GM12878 (cell line): Measurements from ENCODE around the gene CUL9. TPM values are rescaled to one million over a fixed set of nuclear protein-coding genes. Genes with fewer than 3 reads are reported as not detected.

ENCODE experiments used
- ATAC-seq: fragments of 200-7000 bp; cut with Tn5 transposase; 3 replicates; pipeline ENCODE4 v1.9.1; 2020; ENCODE audit warnings: mild to moderate bottlenecking, moderate library complexity
- BruUV-seq: library from RNA; stranded (reverse); fragments of 400-500 nt; replicated peaks from 2 replicates; lab custom pipeline; 2021; lab: Mats Ljungman, UMichigan
- CTCF ChIA-PET: fragments of 300-600 bp; sonication (Branson Sonifier 250); formaldehyde crosslinking; extraction: SDS; loops from one replicate; lab custom pipeline; 2021; ENCODE audit warnings: inconsistent platforms; lab: Yijun Ruan, JAX
- POLR2A ChIA-PET: fragments of 350-600 bp; formaldehyde crosslinking; extraction: SDS; loops from one replicate; lab custom pipeline; 2021; ENCODE audit warnings: inconsistent platforms; lab: Charles Lee
- RAD21 ChIA-PET: fragments of 300-600 bp; sonication (Branson Sonifier 250); formaldehyde crosslinking; loops from one replicate; lab custom pipeline; 2023; ENCODE audit warnings: antibody characterized with exemption; ENCODE audit not compliant: unreplicated experiment; lab: Charles Lee
- SMC1A ChIA-PET: fragments of 300-600 bp; sonication (Branson Sonifier 250); formaldehyde crosslinking; loops from one replicate; lab custom pipeline; 2023; ENCODE audit not compliant: unreplicated experiment, uncharacterized antibody; lab: Charles Lee
- DNase-seq: peaks from one replicate; pipeline ENCODE4 v3.0.0-alpha.2; 2011; ENCODE audit warnings: low read depth, low spot score
- FAIRE-seq: peaks from 3 replicates; lab custom pipeline; 2011; peaks lifted over from hg19 to GRCh38; lab: Jason Lieb, UNC
- H2AFZ ChIP-seq: 2 replicates; pipeline ENCODE4 v1.6.0; 2011; ENCODE audit warnings: low read depth, low read length, control low read depth; ENCODE audit not compliant: control insufficient read depth
- H3K27ac ChIP-seq: 2 replicates; pipeline ENCODE4 v1.5.1; 2011; ENCODE audit warnings: control low read depth; ENCODE audit not compliant: control insufficient read depth, insufficient read depth
- H3K27me3 ChIP-seq, 2 experiments: replicated peaks in 1 of 2; 2 replicates each; pipeline versions ENCODE4 v1.6.0 to v1.6.1; 2011; ENCODE audit warnings: low read length in 1 of 2; ENCODE audit not compliant: control insufficient read depth in 2 of 2, insufficient read depth in 2 of 2
- H3K36me3 ChIP-seq, 2 experiments: 2 replicates each; pipeline ENCODE4 v1.5.1; 2011; ENCODE audit warnings: low read length in 1 of 2; ENCODE audit not compliant: control insufficient read depth in 2 of 2, insufficient read depth in 2 of 2
- H3K4me1 ChIP-seq: 2 replicates; pipeline ENCODE4 v1.6.1; 2011; ENCODE audit warnings: mild to moderate bottlenecking, low read length, moderate library complexity, mixed read lengths; ENCODE audit not compliant: control insufficient read depth, insufficient read depth
- H3K4me2 ChIP-seq: 2 replicates; pipeline ENCODE4 v1.6.0; 2011; ENCODE audit warnings: control low read depth; ENCODE audit not compliant: control insufficient read depth, insufficient read depth
- H3K4me3 ChIP-seq: fragments of 200-600 bp; sonication (generic); 2 replicates; pipeline ENCODE4 v1.5.1; 2016
- H3K79me2 ChIP-seq: 2 replicates; pipeline ENCODE4 v1.6.0; 2011; ENCODE audit warnings: low read length; ENCODE audit not compliant: control insufficient read depth, insufficient read depth
- H3K9ac ChIP-seq: 2 replicates; pipeline ENCODE4 v1.8.0; 2011; ENCODE audit warnings: low read length, control low read depth, mixed read lengths; ENCODE audit not compliant: control insufficient read depth, insufficient read depth
- H3K9me3 ChIP-seq: replicated peaks from 3 replicates; pipeline ENCODE4 v1.5.1; 2011; ENCODE audit warnings: mild to moderate bottlenecking, low read length; ENCODE audit not compliant: control insufficient read depth, insufficient read depth
- H4K20me1 ChIP-seq: 2 replicates; pipeline ENCODE4 v1.6.0; 2011; ENCODE audit not compliant: control insufficient read depth, insufficient read depth
- BCL11A ChIP-seq: IDR thresholded peaks from 2 replicates; pipeline ENCODE4 v1.6.1; 2011; ENCODE audit warnings: low read depth, low read length
- CEBPB ChIP-seq, 2 experiments: fragments of 150-350 bp in 1 of 2; IDR thresholded peaks; 2 replicates each; pipeline ENCODE4 v1.6.1; 2012 to 2014; ENCODE audit warnings: low read depth in 2 of 2, low read length in 2 of 2, borderline replicate concordance in 1 of 2, inconsistent platforms in 1 of 2
- CHD4 ChIP-seq: fragments of 200-600 bp; sonication (generic); IDR thresholded peaks from 2 replicates; pipeline ENCODE4 v1.6.1; 2016; ENCODE audit warnings: mild to moderate bottlenecking
- CREB1 ChIP-seq: IDR thresholded peaks from 2 replicates; pipeline ENCODE4 v1.6.1; 2012; ENCODE audit warnings: low read depth, mild to moderate bottlenecking, inconsistent platforms
- EZH2 ChIP-seq: IDR thresholded peaks from 2 replicates; pipeline ENCODE4 v1.6.1; 2012; ENCODE audit warnings: low read depth, mild to moderate bottlenecking, control low read depth, inconsistent platforms, low read length, borderline replicate concordance; ENCODE audit not compliant: control insufficient read depth
- HDAC2 ChIP-seq: fragments of 200-600 bp; sonication (generic); IDR thresholded peaks from 2 replicates; pipeline ENCODE4 v1.6.1; 2017
- IRF4 ChIP-seq: IDR thresholded peaks from 2 replicates; pipeline ENCODE4 v1.6.1; 2011; ENCODE audit warnings: low read depth, low read length
- RAD51 ChIP-seq: fragments of 450-650 bp; IDR thresholded peaks from 2 replicates; pipeline ENCODE4 v1.6.1; 2016; ENCODE audit warnings: moderate library complexity, mild to moderate bottlenecking, inconsistent platforms
- RUNX3 ChIP-seq: IDR thresholded peaks from 2 replicates; pipeline ENCODE4 v1.6.1; 2012; ENCODE audit warnings: low read length, inconsistent platforms
- SIX5 ChIP-seq: IDR thresholded peaks from 2 replicates; pipeline ENCODE4 v1.6.1; 2011; ENCODE audit warnings: mild to moderate bottlenecking, low read depth, low read length, moderate library complexity; ENCODE audit not compliant: severe bottlenecking
- USF2 ChIP-seq: IDR thresholded peaks from 2 replicates; pipeline ENCODE4 v1.6.1; 2011; ENCODE audit warnings: low read depth, low read length, improper control_type of control experiment, borderline replicate concordance
- ZBTB33 ChIP-seq: fragments of 450-650 bp; IDR thresholded peaks from 2 replicates; pipeline ENCODE4 v1.6.1; 2017; ENCODE audit warnings: mild to moderate bottlenecking
- ZNF622 ChIP-seq: fragments of 450-650 bp; IDR thresholded peaks from 2 replicates; pipeline ENCODE4 v1.6.1; 2017; ENCODE audit warnings: mild to moderate bottlenecking, inconsistent platforms
- WGBS: methylation state at CpG from one replicate; pipeline ENCODE4 v1.1.6; 2016; ENCODE audit warnings: low lambda C conversion rate; ENCODE audit not compliant: insufficient replicate concordance, insufficient coverage; ENCODE audit errors: missing lambda C conversion rate; 5-methylcytosine and 5-hydroxymethylcytosine counted together
- in situ Hi-C: fragments of 300-500 bp; cut with MboI; formaldehyde crosslinking; loops from 9 replicates; pipeline ENCODE4 v1.14.3; 2018; ENCODE audit warnings: mixed read lengths
- intact Hi-C: fragments of 100-400 bp; cut with micrococcal nuclease; formaldehyde crosslinking; loops from one replicate; pipeline ENCODE4 v1.14.2; 2022; ENCODE audit not compliant: unreplicated experiment
- polyA plus RNA-seq, 11 experiments: library from polyadenylated mRNA; depleted of rRNA in 4 of 11; unstranded in 6 of 11; stranded (reverse) in 5 of 11; fragments of >200 nt; fragmentation: Nextera tagmentation in 4 of 11; fragmentation: Illumina TruSeq in 1 of 11; extraction: Ambion mirVana in 4 of 11; extraction: Trizol in 1 of 11; gene quantifications; 1 replicate in 1 of 11; 2 replicates in 10 of 11; pipeline versions ENCODE4 v1.2.1 to v1.2.3, GENCODE V29; 2011 to 2016; ENCODE audit warnings: inconsistent platforms in 2 of 11, missing spikeins in 2 of 11, low read depth in 1 of 11
- total RNA-seq, 4 experiments: library from RNA; depleted of rRNA in 3 of 4; stranded (reverse); fragments of >200 nt in 3 of 4; fragmentation: Illumina TruSeq in 1 of 4; extraction: Trizol in 1 of 4; gene quantifications; 2 replicates each; pipeline versions ENCODE4 v1.2.1 to v1.2.3, GENCODE V29; 2013 to 2021
- TF ChIP-seq, protein P1 (sequence below): fragments of 450-650 bp; formaldehyde crosslinking; IDR thresholded peaks from 2 replicates; pipeline ENCODE4 v1.4.0; 2022; ENCODE audit warnings: mild to moderate bottlenecking, moderate library complexity
- TF ChIP-seq, protein P2 (sequence below): fragments of 450-650 bp; conservative IDR thresholded peaks from 2 replicates; pipeline ENCODE4 v1.6.1; 2017; ENCODE audit warnings: mild to moderate bottlenecking, moderate library complexity
- TF ChIP-seq, protein P3 (sequence below): fragments of 450-650 bp; IDR thresholded peaks from 2 replicates; pipeline ENCODE4 v1.6.1; 2017; ENCODE audit warnings: low read depth, mild to moderate bottlenecking, moderate library complexity

The CUL9 gene
- total and polyA plus RNA-seq, 10 of the 15 experiments (the other 5 are each of a cell fraction or from before 2014, with no cell fraction given): 1.2 to 48.3 (median 17.2) TPM

DNA sequence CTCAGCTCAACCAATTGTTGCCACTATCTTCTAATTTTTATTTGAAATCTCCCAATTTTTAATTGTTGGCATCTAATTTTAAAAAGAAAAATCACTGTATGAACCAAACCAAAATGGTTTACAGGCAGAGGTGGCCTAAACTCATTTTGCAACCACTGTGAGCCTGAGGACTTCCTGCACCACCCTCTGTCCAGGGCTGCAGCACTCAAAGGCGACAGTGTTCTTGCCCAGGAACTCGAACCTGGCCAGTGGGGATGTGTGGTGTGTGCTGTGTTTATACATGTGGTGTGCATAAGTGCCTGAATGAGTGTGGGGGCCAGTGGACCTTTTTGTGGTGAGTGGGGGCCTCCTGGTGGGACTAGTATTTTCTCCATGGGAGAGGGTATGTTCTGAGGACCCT, 91.7 kb downstream of the CUL9 start:
- in situ Hi-C loops: no loop called here
- POLR2A ChIA-PET: no interaction called here
- TF ChIP-seq, protein P1, sequence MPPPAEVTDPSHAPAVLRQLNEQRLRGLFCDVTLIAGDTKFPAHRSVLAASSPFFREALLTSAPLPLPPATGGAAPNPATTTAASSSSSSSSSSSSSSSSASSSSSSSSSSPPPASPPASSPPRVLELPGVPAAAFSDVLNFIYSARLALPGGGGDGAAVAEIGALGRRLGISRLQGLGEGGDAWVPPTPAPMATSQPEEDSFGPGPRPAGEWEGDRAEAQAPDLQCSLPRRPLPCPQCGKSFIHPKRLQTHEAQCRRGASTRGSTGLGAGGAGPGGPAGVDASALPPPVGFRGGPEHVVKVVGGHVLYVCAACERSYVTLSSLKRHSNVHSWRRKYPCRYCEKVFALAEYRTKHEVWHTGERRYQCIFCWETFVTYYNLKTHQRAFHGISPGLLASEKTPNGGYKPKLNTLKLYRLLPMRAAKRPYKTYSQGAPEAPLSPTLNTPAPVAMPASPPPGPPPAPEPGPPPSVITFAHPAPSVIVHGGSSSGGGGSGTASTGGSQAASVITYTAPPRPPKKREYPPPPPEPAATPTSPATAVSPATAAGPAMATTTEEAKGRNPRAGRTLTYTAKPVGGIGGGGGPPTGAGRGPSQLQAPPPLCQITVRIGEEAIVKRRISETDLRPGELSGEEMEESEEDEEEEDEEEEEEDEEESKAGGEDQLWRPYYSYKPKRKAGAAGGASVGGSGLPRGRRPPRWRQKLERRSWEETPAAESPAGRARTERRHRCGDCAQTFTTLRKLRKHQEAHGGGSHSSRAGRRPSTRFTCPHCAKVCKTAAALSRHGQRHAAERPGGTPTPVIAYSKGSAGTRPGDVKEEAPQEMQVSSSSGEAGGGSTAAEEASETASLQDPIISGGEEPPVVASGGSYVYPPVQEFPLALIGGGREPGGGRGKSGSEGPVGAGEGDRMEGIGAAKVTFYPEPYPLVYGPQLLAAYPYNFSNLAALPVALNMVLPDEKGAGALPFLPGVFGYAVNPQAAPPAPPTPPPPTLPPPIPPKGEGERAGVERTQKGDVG (CRISPR knock-in tag): no peak
- TF ChIP-seq HDAC2 (no peak), ZNF622 (no peak), IRF4 (no peak), CEBPB (IDR thresholded peaks at IDR 0.05; ENCODE audit: borderline replicate concordance in 1 of 2, low read depth in 2 of 2, low read length in 2 of 2) (no peak), RAD51 (no peak), SIX5 (no peak), EZH2 (no peak), CHD4 (no peak), RUNX3 (no peak), BCL11A (no peak), CREB1 (no peak), USF2 (no peak), ZBTB33 (no peak)
- TF ChIP-seq, protein P2, sequence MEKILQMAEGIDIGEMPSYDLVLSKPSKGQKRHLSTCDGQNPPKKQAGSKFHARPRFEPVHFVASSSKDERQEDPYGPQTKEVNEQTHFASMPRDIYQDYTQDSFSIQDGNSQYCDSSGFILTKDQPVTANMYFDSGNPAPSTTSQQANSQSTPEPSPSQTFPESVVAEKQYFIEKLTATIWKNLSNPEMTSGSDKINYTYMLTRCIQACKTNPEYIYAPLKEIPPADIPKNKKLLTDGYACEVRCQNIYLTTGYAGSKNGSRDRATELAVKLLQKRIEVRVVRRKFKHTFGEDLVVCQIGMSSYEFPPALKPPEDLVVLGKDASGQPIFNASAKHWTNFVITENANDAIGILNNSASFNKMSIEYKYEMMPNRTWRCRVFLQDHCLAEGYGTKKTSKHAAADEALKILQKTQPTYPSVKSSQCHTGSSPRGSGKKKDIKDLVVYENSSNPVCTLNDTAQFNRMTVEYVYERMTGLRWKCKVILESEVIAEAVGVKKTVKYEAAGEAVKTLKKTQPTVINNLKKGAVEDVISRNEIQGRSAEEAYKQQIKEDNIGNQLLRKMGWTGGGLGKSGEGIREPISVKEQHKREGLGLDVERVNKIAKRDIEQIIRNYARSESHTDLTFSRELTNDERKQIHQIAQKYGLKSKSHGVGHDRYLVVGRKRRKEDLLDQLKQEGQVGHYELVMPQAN: no peak
- TF ChIP-seq, protein P3, sequence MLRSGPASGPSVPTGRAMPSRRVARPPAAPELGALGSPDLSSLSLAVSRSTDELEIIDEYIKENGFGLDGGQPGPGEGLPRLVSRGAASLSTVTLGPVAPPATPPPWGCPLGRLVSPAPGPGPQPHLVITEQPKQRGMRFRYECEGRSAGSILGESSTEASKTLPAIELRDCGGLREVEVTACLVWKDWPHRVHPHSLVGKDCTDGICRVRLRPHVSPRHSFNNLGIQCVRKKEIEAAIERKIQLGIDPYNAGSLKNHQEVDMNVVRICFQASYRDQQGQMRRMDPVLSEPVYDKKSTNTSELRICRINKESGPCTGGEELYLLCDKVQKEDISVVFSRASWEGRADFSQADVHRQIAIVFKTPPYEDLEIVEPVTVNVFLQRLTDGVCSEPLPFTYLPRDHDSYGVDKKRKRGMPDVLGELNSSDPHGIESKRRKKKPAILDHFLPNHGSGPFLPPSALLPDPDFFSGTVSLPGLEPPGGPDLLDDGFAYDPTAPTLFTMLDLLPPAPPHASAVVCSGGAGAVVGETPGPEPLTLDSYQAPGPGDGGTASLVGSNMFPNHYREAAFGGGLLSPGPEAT: no peak

More for the DNA sequence above, 91.7 kb downstream of the CUL9 start:
- Histone ChIP-seq H3K36me3 (no peaks in the 10 kb centered on the region), H3K27ac (no peak overlapping the region), H3K4me3 (no peak overlapping the region), H3K4me1 (peaks cover 28% of the 10 kb centered on the region), H4K20me1 (no peaks in the 10 kb centered on the region), H3K9ac (no peak overlapping the region), H3K9me3 (no peaks in the 10 kb centered on the region), H2AFZ (no peak overlapping the region), H3K27me3 (no peaks in the 10 kb centered on the region; a peak in 1 of 4 replicates), H3K79me2 (no peaks in the 10 kb centered on the region), H3K4me2 (no peak overlapping the region)
- intact Hi-C loops: no loop called here
- ChIA-PET CTCF (interaction anchor here (0.9 to 1.4 kb wide), 2 partner anchors 61 to 234 kb away, joined by 3 read pairs; no protein-coding TSS in a partner anchor), SMC1A (interaction anchor here (1.4 to 2.3 kb wide), 3 partner anchors 10 to 61 kb away, joined by 3 to 10 read pairs (median 5); no protein-coding TSS in a partner anchor), RAD21 (no interaction called here)
- BruUV-seq: no TSS peak
- FAIRE-seq (peak; percentile 41), DNase-seq (no peak), ATAC-seq (no peak)
- WGBS: 43% methylated on average over 2 of the region's 2 CpGs
